HepG2 (cell line): ENCODE data around the gene LDLRAD2. TPM values are rescaled to one million over a fixed set of nuclear protein-coding genes. Genes with fewer than 3 reads are reported as not detected.

ENCODE experiments used
- AKNA ChIP-seq: sonication (generic); formaldehyde crosslinking; IDR thresholded peaks from 2 replicates; pipeline ENCODE4 v1.4.0; 2020; ENCODE audit warnings: missing genetic modification reagents, borderline replicate concordance
- CREM ChIP-seq, 2 experiments: sonication (generic) in 1 of 2; formaldehyde crosslinking in 1 of 2; IDR thresholded peaks; 2 replicates each; pipeline versions ENCODE4 v1.4.0 to v1.6.1; 2016 to 2020; ENCODE audit warnings: antibody characterized with exemption in 1 of 2, mild to moderate bottlenecking in 1 of 2, missing genetic modification reagents in 1 of 2
- ELF4 ChIP-seq: sonication (generic); formaldehyde crosslinking; IDR thresholded peaks from 2 replicates; pipeline ENCODE4 v1.5.0; 2020; ENCODE audit warnings: missing genetic modification reagents, mild to moderate bottlenecking, moderate library complexity, borderline replicate concordance
- KMT2A ChIP-seq: sonication (generic); formaldehyde crosslinking; IDR thresholded peaks from 2 replicates; pipeline ENCODE4 v1.4.0; 2020; ENCODE audit warnings: missing genetic modification reagents
- MED8 ChIP-seq: sonication (generic); formaldehyde crosslinking; IDR thresholded peaks from 2 replicates; pipeline ENCODE4 v1.8.1; 2023; ENCODE audit warnings: mild to moderate bottlenecking, missing genetic modification reagents; ENCODE audit not compliant: insufficient replicate concordance
- MXI1 ChIP-seq: IDR thresholded peaks from 3 replicates; pipeline ENCODE4 v1.6.1; 2012; ENCODE audit warnings: low read depth, low read length, inconsistent platforms, borderline replicate concordance
- NRL ChIP-seq: sonication (generic); formaldehyde crosslinking; IDR thresholded peaks from 2 replicates; pipeline ENCODE4 v1.5.0; 2020; ENCODE audit warnings: missing genetic modification reagents, mild to moderate bottlenecking, moderate library complexity, borderline replicate concordance
- TERF1 ChIP-seq: sonication (generic); formaldehyde crosslinking; IDR thresholded peaks from 2 replicates; pipeline ENCODE4 v1.8.0; 2022; ENCODE audit warnings: mild to moderate bottlenecking, missing genetic modification reagents, moderate library complexity
- TOE1 ChIP-seq: sonication (generic); formaldehyde crosslinking; IDR thresholded peaks from 2 replicates; pipeline ENCODE4 v1.4.0; 2020; ENCODE audit warnings: mild to moderate bottlenecking, missing genetic modification reagents
- ZBTB14 ChIP-seq: sonication (generic); formaldehyde crosslinking; IDR thresholded peaks from 2 replicates; pipeline ENCODE4 v1.4.0; 2020; ENCODE audit warnings: missing genetic modification reagents
- ZNF280B ChIP-seq: sonication (generic); formaldehyde crosslinking; IDR thresholded peaks from 2 replicates; pipeline ENCODE4 v1.5.0; 2020; ENCODE audit warnings: missing genetic modification reagents, mild to moderate bottlenecking, borderline replicate concordance
- ZNF549 ChIP-seq: sonication (generic); formaldehyde crosslinking; IDR thresholded peaks from 2 replicates; pipeline ENCODE4 v1.5.0; 2020; ENCODE audit warnings: missing genetic modification reagents
- ZNF687 ChIP-seq: sonication (generic); formaldehyde crosslinking; IDR thresholded peaks from 2 replicates; pipeline ENCODE4 v1.5.1; 2020; ENCODE audit warnings: mild to moderate bottlenecking, missing genetic modification reagents, moderate library complexity
- polyA plus RNA-seq, 8 experiments: library from polyadenylated mRNA; depleted of rRNA in 3 of 8; stranded (reverse) in 7 of 8; unstranded in 1 of 8; fragments of >200 nt; fragmentation: Illumina TruSeq in 4 of 8; extraction: Trizol in 4 of 8; gene quantifications; 2 replicates each; pipeline versions ENCODE4 v1.2.1 to v1.2.3, GENCODE V29; 2011 to 2016; ENCODE audit warnings: low read depth in 4 of 8, missing spikeins in 1 of 8, mixed read lengths in 1 of 8; ENCODE audit not compliant: insufficient read depth in 1 of 8
- total RNA-seq, 5 experiments: library from RNA; depleted of rRNA; stranded (reverse); fragments of >200 nt; fragmentation: Illumina TruSeq; extraction: Trizol; gene quantifications; 2 replicates each; pipeline ENCODE4 v1.2.3, GENCODE V29; 2016; ENCODE audit warnings: low read depth in 1 of 5

LDLRAD2 gene
- total and polyA plus RNA-seq, 2 of the 13 experiments (the other 11 are each of a cell fraction or from before 2014, with no cell fraction given), result not detected

- no peak; the same call in 1 of the 2 replicates for TF ChIP-seq ZNF280B (CRISPR knock-in tag)
- TF ChIP-seq KMT2A, result no peak
- peak; percentile 84 for TF ChIP-seq ZBTB14 (CRISPR knock-in tag)
- TF ChIP-seq ZNF549 (CRISPR knock-in tag), result no peak
- TF ChIP-seq AKNA, result no peak
- peak; percentile 49; the same call in 1 of the 3 replicates for TF ChIP-seq MXI1
- 0 out of 2 replicates have a peak, but pooled peaks have one; percentile 8 for TF ChIP-seq TOE1 (CRISPR knock-in tag)
- TF ChIP-seq TERF1, result peak; percentile 72; the same call in 1 of the 2 replicates
- TF ChIP-seq CREM (IDR thresholded peaks at IDR 0.05), result peak; percentile 99
- TF ChIP-seq CREM (CRISPR knock-in tag; IDR thresholded peaks at IDR 0.05), result 0 out of 2 replicates have a peak, but pooled peaks have one; percentile 19
- peak; percentile 98 for TF ChIP-seq ZNF687 (CRISPR knock-in tag)
- TF ChIP-seq MED8 (CRISPR knock-in tag), result peak; percentile 92
- TF ChIP-seq NRL, result 0 out of 2 replicates have a peak, but pooled peaks have one; percentile 31
- TF ChIP-seq ELF4 (CRISPR knock-in tag), result no peak
Measured at GRCh38 chr1:21782868-21783678, 29.0 kb upstream of the LDLRAD2 start, which contains the start of gene USP48 (continued).
